ENCODE results near the gene PRLH. TPM values are rescaled to one million over a fixed set of nuclear protein-coding genes. Genes with fewer than 3 reads are reported as not detected.

PRLH gene
- total RNA-seq, 6 experiments from 2014 or later, result not detected

DNA sequence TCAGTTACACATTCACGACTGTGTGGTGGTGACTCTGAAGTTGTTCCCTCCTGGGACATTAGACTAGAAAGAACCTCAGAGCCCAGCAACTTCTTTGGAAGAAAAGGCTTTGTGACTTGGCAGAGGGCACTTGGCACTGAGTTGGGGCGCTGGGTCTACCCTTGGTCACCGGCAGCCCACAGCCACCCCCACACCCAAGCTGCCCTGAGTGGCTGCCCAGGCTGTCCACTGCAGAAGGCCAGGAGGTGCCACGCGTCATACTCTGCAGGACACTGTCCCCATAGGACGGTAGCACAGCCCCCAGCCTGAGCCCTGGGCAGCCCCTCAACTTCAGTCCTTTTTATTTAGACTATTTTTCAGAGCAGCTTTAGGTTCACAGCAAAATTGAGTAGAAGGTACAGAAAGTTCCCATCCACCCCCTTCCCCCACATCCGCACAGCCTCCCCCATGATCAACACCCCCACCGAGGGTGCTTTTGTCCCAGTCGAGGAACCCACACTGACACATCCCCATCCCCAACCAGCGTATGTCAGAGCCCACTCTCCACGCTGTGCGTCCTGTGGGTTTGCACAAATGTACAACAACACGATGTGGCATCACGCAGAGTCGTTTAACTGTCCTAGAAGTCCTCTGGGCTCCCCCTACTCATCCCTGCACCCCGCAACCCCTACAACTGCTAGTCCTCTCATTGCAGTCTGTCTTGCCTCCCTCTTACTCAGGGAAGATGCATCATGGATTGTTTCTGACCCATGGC, 1.1 kb downstream of the PRLH start:
- DNase-seq, result no peak
- TF ChIP-seq, protein P1, sequence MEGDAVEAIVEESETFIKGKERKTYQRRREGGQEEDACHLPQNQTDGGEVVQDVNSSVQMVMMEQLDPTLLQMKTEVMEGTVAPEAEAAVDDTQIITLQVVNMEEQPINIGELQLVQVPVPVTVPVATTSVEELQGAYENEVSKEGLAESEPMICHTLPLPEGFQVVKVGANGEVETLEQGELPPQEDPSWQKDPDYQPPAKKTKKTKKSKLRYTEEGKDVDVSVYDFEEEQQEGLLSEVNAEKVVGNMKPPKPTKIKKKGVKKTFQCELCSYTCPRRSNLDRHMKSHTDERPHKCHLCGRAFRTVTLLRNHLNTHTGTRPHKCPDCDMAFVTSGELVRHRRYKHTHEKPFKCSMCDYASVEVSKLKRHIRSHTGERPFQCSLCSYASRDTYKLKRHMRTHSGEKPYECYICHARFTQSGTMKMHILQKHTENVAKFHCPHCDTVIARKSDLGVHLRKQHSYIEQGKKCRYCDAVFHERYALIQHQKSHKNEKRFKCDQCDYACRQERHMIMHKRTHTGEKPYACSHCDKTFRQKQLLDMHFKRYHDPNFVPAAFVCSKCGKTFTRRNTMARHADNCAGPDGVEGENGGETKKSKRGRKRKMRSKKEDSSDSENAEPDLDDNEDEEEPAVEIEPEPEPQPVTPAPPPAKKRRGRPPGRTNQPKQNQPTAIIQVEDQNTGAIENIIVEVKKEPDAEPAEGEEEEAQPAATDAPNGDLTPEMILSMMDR (IDR thresholded peaks at IDR 0.05), result no peak
- peaks cover 10% of the 10 kb centered on the region for H3K4me1 Mint-ChIP-seq (ENCODE audit: low read depth)
- H3K9me3 Mint-ChIP-seq, result no peaks in the 10 kb centered on the region
- peaks cover 11% of the 10 kb centered on the region for H3K27me3 Mint-ChIP-seq (ENCODE audit: insufficient read depth)
- no peaks in the 10 kb centered on the region for H3K36me3 Mint-ChIP-seq (ENCODE audit: low read depth)
- H3K4me3 Mint-ChIP-seq, result no peak overlapping the region
- H3K27ac Mint-ChIP-seq, result no peak overlapping the region

DNA sequence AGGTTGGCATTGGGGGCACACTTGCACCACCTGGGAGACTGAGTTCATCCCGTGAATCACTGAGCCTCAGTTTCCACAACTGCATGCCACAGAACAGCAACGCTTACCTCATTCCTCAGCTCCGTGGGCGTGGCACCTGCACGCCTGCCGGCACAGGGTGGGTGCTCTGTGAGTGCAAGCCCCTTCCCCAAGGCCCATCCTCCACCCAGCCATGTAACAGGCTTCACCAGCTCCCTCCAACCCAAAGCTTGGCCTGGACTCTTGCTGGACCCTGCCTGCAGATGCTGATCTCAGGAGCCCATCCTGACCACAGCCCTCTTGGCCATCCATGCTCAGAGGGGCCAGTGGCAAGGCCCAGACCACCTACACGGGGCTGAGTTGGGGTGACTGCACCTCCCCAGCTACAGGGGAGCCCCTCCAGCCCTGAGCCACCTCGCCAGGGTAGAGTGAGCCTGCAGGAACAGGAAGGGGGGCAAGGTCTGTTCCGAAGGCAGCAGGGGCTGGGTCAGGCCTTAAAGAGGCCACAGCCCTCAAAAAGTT, 1.8 kb downstream of the PRLH start:
- TF ChIP-seq, protein P1 (IDR thresholded peaks at IDR 0.05), result no peak
- H3K4me1 Mint-ChIP-seq (ENCODE audit: low read depth), result peaks cover 13% of the 10 kb centered on the region
- H3K9me3 Mint-ChIP-seq, result no peaks in the 10 kb centered on the region
- H3K27ac Mint-ChIP-seq, result no peak overlapping the region
- no peak overlapping the region for H3K4me3 Mint-ChIP-seq
- H3K36me3 Mint-ChIP-seq (ENCODE audit: low read depth), result no peaks in the 10 kb centered on the region
- no peak for DNase-seq
- peaks cover 9% of the 10 kb centered on the region for H3K27me3 Mint-ChIP-seq (ENCODE audit: insufficient read depth)

DNA sequence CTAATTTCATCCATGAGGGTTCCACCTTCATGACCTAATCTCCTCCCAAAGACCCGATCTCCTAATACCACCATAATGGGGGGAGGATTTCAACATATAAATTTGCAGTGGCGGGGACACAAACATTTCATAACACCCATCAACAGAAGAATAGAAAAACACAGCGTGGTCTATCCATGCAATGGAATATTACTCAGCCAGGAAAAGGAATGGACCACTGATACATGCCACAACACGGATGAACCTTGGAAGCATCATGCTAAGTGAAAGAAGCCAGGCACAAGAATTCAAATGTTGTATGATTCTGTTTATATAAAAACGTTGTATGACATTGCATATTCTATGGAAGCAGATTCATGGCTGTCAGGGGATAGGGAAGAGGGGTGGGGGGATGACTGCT, 2.7 kb downstream of the PRLH start:
- no peak for DNase-seq
- H3K4me3 Mint-ChIP-seq, result no peak overlapping the region
- no peaks in the 10 kb centered on the region for H3K36me3 Mint-ChIP-seq (ENCODE audit: low read depth)
- H3K27me3 Mint-ChIP-seq (ENCODE audit: insufficient read depth), result peaks cover 9% of the 10 kb centered on the region
- H3K27ac Mint-ChIP-seq, result no peak overlapping the region
- H3K4me1 Mint-ChIP-seq (ENCODE audit: low read depth), result peaks cover 13% of the 10 kb centered on the region
- TF ChIP-seq, protein P1 (IDR thresholded peaks at IDR 0.05), result no peak
- no peaks in the 10 kb centered on the region for H3K9me3 Mint-ChIP-seq

DNA sequence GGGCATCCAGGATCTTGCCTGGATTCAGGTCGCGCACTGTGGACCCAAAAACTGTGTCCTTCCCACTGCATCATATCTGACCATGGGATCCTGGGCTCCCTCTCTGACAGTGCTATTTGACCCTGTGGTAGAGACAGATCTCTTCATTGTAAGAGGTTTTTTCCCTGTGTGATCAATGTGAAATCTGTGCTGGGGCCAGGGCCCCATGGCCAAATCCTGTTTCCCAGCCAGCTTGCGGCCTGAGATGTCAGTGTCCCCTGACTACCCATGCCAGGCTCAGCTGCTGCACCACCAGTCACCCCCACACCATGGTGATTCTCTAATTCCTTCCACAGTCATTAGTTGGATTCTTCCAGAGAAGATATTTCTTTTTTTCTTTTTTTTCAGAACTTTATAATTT, 3.5 kb downstream of the PRLH start:
- H3K27ac Mint-ChIP-seq, result no peak overlapping the region
- no peak for DNase-seq
- no peaks in the 10 kb centered on the region for H3K36me3 Mint-ChIP-seq (ENCODE audit: low read depth)
- no peak overlapping the region for H3K4me3 Mint-ChIP-seq
- H3K4me1 Mint-ChIP-seq (ENCODE audit: low read depth), result peaks cover 13% of the 10 kb centered on the region
- H3K9me3 Mint-ChIP-seq, result no peaks in the 10 kb centered on the region
- H3K27me3 Mint-ChIP-seq (ENCODE audit: insufficient read depth), result peaks cover 4% of the 10 kb centered on the region
- TF ChIP-seq, protein P1 (IDR thresholded peaks at IDR 0.05), result no peak

DNA sequence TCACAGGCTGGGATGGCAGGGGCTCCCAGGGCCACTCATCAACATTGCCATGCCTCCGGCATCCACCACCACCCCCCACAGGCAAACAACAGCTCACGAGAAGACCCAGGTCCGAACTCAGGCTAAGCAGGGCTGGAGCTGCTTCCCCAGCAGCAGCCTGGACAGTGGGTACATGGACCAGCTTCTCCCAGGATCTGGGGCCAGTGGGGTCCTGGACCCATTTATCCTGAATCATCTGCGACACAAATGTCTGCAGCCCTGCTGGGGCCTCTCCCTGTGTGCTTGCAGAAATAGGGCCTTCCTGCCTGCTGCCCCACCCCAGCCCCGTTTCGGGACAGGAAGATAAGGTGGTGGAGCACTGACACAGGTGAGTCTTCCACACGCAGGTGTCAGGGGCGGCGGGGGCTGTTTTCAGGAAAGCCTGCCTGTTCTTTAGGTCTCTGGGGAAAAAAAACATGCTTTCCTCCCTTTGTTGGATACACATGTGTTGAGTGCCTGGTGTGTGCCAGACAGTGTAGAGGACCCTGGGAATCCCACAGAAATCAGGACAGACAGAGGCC, 4.5 kb downstream of the PRLH start:
- Mint-ChIP-seq H3K4me1 (ENCODE audit: low read depth) (peaks cover 13% of the 10 kb centered on the region), H3K27ac (no peak overlapping the region), H3K27me3 (ENCODE audit: insufficient read depth) (peaks cover 4% of the 10 kb centered on the region), H3K4me3 (no peak overlapping the region), H3K9me3 (no peaks in the 10 kb centered on the region), H3K36me3 (ENCODE audit: low read depth) (no peaks in the 10 kb centered on the region)
- DNase-seq, result no peak
- TF ChIP-seq, protein P1 (IDR thresholded peaks at IDR 0.05), result no peak
